K562 (cell line): ENCODE results near the gene TBC1D7. TPM values are rescaled to one million over a fixed set of nuclear protein-coding genes. Genes with fewer than 3 reads are reported as not detected.
A peak's percentile ranks its signal among the peaks of the same experiment; 100 is the strongest.

Experiments used
- ARID4B ChIP-seq: sonication (generic); formaldehyde crosslinking; IDR thresholded peaks from 2 replicates; pipeline ENCODE4 v1.8.0; 2022; ENCODE audit warnings: mild to moderate bottlenecking, missing genetic modification reagents
- C11orf30 ChIP-seq: fragments of 450-650 bp; IDR thresholded peaks from 2 replicates; pipeline ENCODE4 v1.6.1; 2016; ENCODE audit warnings: low read depth, mild to moderate bottlenecking
- CC2D1A ChIP-seq: fragments of 450-650 bp; IDR thresholded peaks from 2 replicates; pipeline ENCODE4 v1.6.1; 2017; ENCODE audit warnings: mild to moderate bottlenecking
- DLX4 ChIP-seq: fragments of 250-450 bp; sonication (Bioruptor Pico); IDR thresholded peaks from 2 replicates; pipeline ENCODE4 v1.6.1; 2021; ENCODE audit warnings: mild to moderate bottlenecking
- DNMT1 ChIP-seq: fragments of 450-650 bp; IDR thresholded peaks from 2 replicates; pipeline ENCODE4 v1.6.1; 2016; ENCODE audit warnings: antibody characterized with exemption, mild to moderate bottlenecking
- ERF ChIP-seq: fragments of 450-650 bp; formaldehyde crosslinking; IDR thresholded peaks from 2 replicates; pipeline ENCODE4 v1.4.0; 2020; ENCODE audit warnings: mild to moderate bottlenecking, mixed read lengths
- ETV6 ChIP-seq, 3 experiments: fragments of 150-350 bp in 1 of 3; sonication (generic) in 1 of 3; formaldehyde crosslinking in 1 of 3; IDR thresholded peaks; 2 replicates each; pipeline versions ENCODE4 v1.6.1 to v1.8.0; 2014 to 2022; ENCODE audit warnings: borderline replicate concordance in 2 of 3, low read depth in 2 of 3, antibody characterized with exemption in 1 of 3, low read length in 1 of 3, mild to moderate bottlenecking in 1 of 3, missing genetic modification reagents in 1 of 3
- FOXA3 ChIP-seq, 2 experiments: fragments of 450-650 bp in 1 of 2; sonication (generic) in 1 of 2; formaldehyde crosslinking; IDR thresholded peaks in 1 of 2; conservative IDR thresholded peaks in 1 of 2; 2 replicates each; pipeline versions ENCODE4 v1.4.0 to v1.8.0; 2020 to 2022; ENCODE audit warnings: mild to moderate bottlenecking in 2 of 2, missing genetic modification reagents in 1 of 2
- KLF1 ChIP-seq: fragments of 450-650 bp; IDR thresholded peaks from 2 replicates; pipeline ENCODE4 v1.6.1; 2016; ENCODE audit warnings: missing genetic modification characterization, missing compliant biosample characterization
- LCOR ChIP-seq: sonication (generic); formaldehyde crosslinking; IDR thresholded peaks from 2 replicates; pipeline ENCODE4 v1.8.0; 2022; ENCODE audit warnings: mild to moderate bottlenecking, missing genetic modification reagents
- MBD2 ChIP-seq: sonication (generic); IDR thresholded peaks from 2 replicates; pipeline ENCODE4 v1.6.1; 2016; ENCODE audit warnings: low read depth, borderline replicate concordance
- MYNN ChIP-seq, 2 experiments: sonication (generic); formaldehyde crosslinking in 1 of 2; IDR thresholded peaks; 2 replicates each; pipeline versions ENCODE4 v1.5.0 to v1.6.1; 2016 to 2020; ENCODE audit warnings: antibody characterized with exemption in 1 of 2, missing genetic modification reagents in 1 of 2
- NFE2L1 ChIP-seq: fragments of 450-650 bp; IDR thresholded peaks from 2 replicates; pipeline ENCODE4 v1.6.1; 2016; ENCODE audit warnings: missing genetic modification characterization, low read depth, mild to moderate bottlenecking, missing compliant biosample characterization, moderate library complexity, borderline replicate concordance
- PCBP1 ChIP-seq: fragments of 200-400 bp; formaldehyde crosslinking; IDR thresholded peaks from 2 replicates; pipeline ENCODE4 v1.6.1; 2018; ENCODE audit warnings: mild to moderate bottlenecking, low read depth, low read length; ENCODE audit not compliant: poor library complexity, severe bottlenecking
- PREB ChIP-seq: sonication (generic); formaldehyde crosslinking; IDR thresholded peaks from 2 replicates; pipeline ENCODE4 v1.8.1; 2023; ENCODE audit warnings: mild to moderate bottlenecking, missing genetic modification reagents
- SLC30A9 ChIP-seq: fragments of 250-450 bp; sonication (Bioruptor Pico); IDR thresholded peaks from 2 replicates; pipeline ENCODE4 v1.8.0; 2022; ENCODE audit warnings: mild to moderate bottlenecking, moderate library complexity
- SOX6 ChIP-seq: fragments of 450-650 bp; IDR thresholded peaks from 2 replicates; pipeline ENCODE4 v1.6.1; 2014; ENCODE audit warnings: mild to moderate bottlenecking
- ZKSCAN8 ChIP-seq: fragments of 200-800 bp; sonication (Bioruptor generic); IDR thresholded peaks from 2 replicates; pipeline ENCODE4 v1.6.1; 2016; ENCODE audit warnings: missing genetic modification characterization, missing compliant biosample characterization
- ZNF449 ChIP-seq: fragments of 250-450 bp; sonication (Bioruptor Pico); IDR thresholded peaks from 2 replicates; pipeline ENCODE4 v1.8.0; 2022; ENCODE audit warnings: moderate library complexity, mild to moderate bottlenecking, inconsistent platforms
- ZNF75A ChIP-seq: fragments of 450-650 bp; formaldehyde crosslinking; IDR thresholded peaks from 2 replicates; pipeline ENCODE4 v1.4.0; 2020; ENCODE audit warnings: mild to moderate bottlenecking
- ZNF764 ChIP-seq: fragments of 250-450 bp; sonication (Bioruptor Pico); IDR thresholded peaks from 2 replicates; pipeline ENCODE4 v1.4.0; 2020; ENCODE audit warnings: low read depth, mild to moderate bottlenecking, moderate library complexity
- polyA plus RNA-seq, 8 experiments: library from polyadenylated mRNA; depleted of rRNA in 4 of 8; stranded (reverse) in 5 of 8; unstranded in 3 of 8; fragments of >200 nt; fragmentation: Nextera tagmentation in 2 of 8; fragmentation: Illumina TruSeq in 1 of 8; extraction: Ambion mirVana in 2 of 8; extraction: Trizol in 1 of 8; gene quantifications; 2 replicates each; pipeline versions ENCODE4 v1.2.1 to v1.2.3, GENCODE V29; 2011 to 2014; ENCODE audit warnings: inconsistent platforms in 1 of 8, missing spikeins in 1 of 8
- total RNA-seq, 7 experiments: library from RNA; depleted of rRNA in 6 of 7; stranded (reverse); fragments of >200 nt in 6 of 7; fragmentation: Illumina TruSeq in 2 of 7; extraction: Trizol in 2 of 7; gene quantifications; 2 replicates each; pipeline versions ENCODE4 v1.2.1 to v1.2.3, GENCODE V29; 2011 to 2021; ENCODE audit warnings: low replicate concordance in 1 of 7

TBC1D7 gene
- total and polyA plus RNA-seq, 9 of the 15 experiments (the other 6 are each of a cell fraction or from before 2014, with no cell fraction given): 49.4 to 107 (median 61.1) TPM

- TF ChIP-seq ETV6 (IDR thresholded peaks at IDR 0.05; ENCODE audit: borderline replicate concordance in 1 of 2, low read depth in 2 of 2, low read length in 1 of 2) (no peak), ETV6 (CRISPR knock-in tag; IDR thresholded peaks at IDR 0.05; ENCODE audit: borderline replicate concordance) (no peak), DNMT1 (no peak), LCOR (CRISPR knock-in tag) (no peak), ERF (peak; percentile 53; the same call in 1 of the 2 replicates), CC2D1A (no peak), PREB (CRISPR knock-in tag) (0 out of 2 replicates have a peak, but pooled peaks have one; percentile 81), ZNF449 (CRISPR knock-in tag) (no peak), FOXA3 (CRISPR knock-in tag; conservative IDR thresholded peaks at IDR 0.05 in 1 of 2, IDR thresholded peaks at IDR 0.05 in 1 of 2) (no peak; a peak in 1 of 4 replicates), C11orf30 (no peak), ZKSCAN8 (CRISPR knock-in tag) (no peak), SLC30A9 (CRISPR knock-in tag) (no peak), ARID4B (CRISPR knock-in tag) (no peak), KLF1 (tag) (no peak), DLX4 (CRISPR knock-in tag) (no peak), NFE2L1 (tag) (no peak), MBD2 (no peak), MYNN (IDR thresholded peaks at IDR 0.05) (no peak), MYNN (CRISPR knock-in tag; IDR thresholded peaks at IDR 0.05) (no peak), SOX6 (no peak), PCBP1 (no peak), ZNF764 (no peak), ZNF75A (CRISPR knock-in tag) (no peak)
Observed at GRCh38 chr6:13275435-13275989, 52.8 kb downstream of the TBC1D7 start (continued).
